Measurements from ENCODE around the gene PAGR1.

Gene PAGR1

DNA sequence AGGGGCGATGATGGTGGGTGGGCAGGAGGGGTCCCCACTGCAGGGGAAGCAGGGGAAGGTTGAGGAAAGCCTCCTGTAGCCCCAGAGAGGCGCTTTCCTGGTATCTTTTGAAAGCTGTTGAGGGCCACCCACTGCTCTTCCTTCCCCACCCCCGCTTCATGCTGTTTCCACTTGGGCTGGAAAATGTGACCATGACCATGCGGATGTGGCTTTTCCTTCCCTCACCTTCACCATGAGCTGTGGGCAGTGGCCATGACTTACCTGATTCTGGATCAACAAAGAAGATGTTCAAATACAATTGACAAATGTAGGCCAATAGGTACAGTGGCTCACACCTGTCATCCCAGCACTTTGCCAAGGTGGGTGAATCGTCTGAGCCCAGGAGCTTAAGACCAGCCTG is 18.1 kb downstream of the PAGR1 start:
- in situ Hi-C loops (cut with MboI; ENCODE audit: low sequenced_read_pairs): no loop called here

DNA sequence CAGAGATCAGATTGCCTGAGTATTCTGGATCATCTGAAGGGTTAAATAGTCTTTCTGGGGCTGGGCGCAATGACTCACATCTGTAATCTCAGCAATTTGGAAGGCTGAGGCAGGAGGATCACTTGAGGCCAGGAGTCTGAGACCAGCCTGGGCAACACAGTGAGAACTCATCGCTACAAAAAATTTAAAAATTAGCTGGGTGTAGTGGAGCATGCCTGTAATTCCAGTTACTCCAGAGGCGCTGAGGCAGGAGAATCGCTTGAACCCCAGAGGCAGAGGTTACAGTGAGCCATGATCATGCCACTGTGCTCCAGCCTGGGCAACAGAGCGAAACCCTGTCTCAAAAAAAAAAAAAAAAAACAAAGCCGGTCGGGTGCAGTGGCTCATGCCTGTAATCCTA is 20.0 kb downstream of the PAGR1 start:
- in situ Hi-C loops (cut with MboI; ENCODE audit: low sequenced_read_pairs): no loop called here

DNA sequence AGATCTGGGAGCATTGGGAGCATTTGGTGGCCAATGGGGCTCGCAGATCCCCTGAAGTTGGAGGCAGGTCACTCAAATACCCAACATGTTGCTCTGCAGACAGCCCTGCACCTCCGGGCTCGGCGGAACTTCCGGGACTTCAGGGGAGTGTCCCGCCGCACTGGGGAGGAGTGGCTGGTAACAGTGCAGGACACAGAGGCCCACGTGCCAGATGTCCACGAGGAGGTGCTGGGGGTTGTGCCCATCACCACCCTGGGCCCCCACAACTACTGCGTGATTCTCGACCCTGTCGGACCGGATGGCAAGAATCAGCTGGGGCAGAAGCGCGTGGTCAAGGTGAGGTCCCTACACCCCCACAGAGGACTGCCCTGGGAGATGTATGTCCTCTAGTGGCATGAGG is 20.7 kb downstream of the PAGR1 start:
- in situ Hi-C loops (cut with MboI; ENCODE audit: low sequenced_read_pairs): no loop called here

DNA sequence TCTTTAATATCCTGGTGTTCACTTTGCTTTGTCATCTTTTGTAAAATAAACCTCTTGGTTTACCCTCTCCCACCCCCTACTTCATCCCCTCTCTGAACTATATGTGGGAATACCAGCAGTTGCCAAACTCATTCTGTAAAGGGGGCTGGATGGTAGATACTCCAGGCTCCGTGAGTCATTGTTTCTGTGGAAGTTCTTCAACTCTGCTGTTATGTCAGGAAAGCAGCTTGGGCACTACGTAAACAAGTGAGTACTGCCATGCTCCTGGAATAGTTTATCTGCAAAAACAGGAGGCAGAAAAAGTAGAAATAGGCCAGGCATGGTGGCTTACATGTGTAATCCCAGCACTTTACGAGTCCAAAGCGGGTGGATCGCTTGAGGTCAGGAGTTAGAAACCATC is 21.9 kb downstream of the PAGR1 start:
- in situ Hi-C loops (cut with MboI; ENCODE audit: low sequenced_read_pairs): no loop called here

DNA sequence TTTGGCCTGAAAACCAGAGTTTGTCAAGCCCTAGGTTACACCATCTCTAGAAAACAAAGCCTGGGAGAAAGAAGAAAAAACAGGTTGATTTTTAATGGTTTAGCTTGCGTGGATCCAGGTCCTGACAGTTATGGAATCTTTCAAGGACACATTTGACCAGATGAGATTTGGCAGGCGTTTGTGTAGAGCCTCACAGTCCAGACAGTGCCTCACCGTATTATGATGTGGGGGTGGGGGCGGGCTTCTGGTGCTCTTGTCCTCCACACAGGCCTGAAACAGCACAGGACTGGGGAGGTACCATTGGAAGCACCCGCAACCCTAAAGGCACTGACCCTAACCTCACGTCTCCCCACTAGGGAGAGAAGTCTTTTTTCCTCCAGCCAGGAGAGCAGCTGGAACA is 23.9 kb downstream of the PAGR1 start:
- in situ Hi-C loops (cut with MboI; ENCODE audit: low sequenced_read_pairs): no loop called here

DNA sequence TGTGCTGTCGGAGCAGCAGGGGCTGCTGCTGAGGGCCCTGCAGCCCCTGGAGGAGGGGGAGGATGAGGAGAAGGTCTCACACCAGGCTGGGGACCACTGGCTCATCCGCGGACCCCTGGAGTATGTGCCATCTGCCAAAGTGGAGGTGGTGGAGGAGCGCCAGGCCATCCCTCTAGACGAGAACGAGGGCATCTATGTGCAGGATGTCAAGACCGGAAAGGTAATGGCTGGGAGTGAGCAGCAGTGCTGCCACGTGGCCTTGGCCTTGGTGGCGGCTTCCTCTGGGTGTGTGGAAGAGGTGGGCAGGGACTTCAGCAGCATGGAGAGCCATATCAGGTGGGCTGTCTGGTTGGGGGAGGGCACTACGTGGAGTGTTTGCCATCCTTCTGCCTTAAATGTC is 24.3 kb downstream of the PAGR1 start:
- in situ Hi-C loops (cut with MboI; ENCODE audit: low sequenced_read_pairs): no loop called here

DNA sequence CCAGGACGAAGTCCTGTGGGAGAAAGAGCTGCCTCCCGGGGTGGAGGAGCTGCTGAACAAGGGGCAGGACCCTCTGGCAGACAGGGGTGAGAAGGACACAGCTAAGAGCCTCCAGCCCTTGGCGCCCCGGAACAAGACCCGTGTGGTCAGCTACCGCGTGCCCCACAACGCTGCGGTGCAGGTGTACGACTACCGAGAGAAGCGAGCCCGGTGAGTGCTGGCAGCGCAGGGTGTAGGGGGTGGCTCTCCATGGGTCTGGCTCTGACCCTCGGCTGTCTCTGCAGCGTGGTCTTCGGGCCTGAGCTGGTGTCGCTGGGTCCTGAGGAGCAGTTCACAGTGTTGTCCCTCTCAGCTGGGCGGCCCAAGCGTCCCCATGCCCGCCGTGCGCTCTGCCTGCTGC is 25.7 kb downstream of the PAGR1 start:
- in situ Hi-C loops (cut with MboI; ENCODE audit: low sequenced_read_pairs): no loop called here

DNA sequence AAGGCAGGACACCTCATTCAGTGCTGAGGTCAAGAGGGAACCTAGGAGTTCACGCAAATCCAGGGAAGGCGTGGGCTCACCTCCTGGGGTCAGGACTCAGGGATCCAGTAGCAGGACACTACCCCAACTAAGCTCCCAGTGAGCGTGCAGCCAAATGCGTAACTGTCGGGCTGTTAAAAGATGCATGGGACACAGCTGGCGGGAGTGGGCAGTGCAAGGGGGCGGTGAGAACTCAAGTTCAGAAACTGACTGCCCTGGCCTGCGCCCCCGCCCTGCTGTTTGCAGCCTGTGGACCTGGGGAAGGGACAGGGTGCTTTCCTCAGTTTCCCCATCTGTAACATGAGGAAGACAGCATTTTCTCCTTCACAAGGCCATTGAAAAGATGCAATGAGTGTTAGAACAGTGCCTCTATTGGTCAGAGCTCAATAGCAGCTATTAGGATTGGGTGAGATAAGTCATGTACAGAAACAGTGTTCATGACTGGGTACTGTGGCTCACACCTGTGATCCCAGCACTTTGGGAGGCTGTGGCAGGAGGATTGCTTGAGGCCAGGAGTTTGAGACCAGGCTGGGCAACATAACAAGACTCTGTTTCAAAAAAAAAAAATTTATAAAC is 26.9 kb downstream of the PAGR1 start:
- in situ Hi-C loops (cut with MboI; ENCODE audit: low sequenced_read_pairs): no loop called here

DNA sequence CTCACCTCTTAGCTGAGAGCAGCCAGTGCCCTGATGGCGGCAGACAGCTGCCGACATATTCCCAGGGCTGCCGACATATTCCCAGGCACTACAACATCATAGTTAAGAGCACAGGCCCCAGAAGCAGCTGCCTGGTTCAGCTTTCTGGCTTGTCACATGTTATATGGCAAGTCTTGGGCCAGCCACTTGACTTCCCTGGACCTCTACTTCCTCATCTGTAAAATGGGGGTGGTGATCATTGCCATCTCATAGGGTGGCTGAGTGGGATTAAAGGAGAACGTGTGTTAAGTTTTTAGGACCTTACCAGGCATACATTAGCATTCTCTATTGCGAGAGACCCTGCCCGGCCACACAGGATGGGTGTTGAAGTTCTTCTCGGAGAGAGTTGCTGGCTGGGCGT is 28.0 kb downstream of the PAGR1 start:
- in situ Hi-C loops (cut with MboI; ENCODE audit: low sequenced_read_pairs): no loop called here

DNA sequence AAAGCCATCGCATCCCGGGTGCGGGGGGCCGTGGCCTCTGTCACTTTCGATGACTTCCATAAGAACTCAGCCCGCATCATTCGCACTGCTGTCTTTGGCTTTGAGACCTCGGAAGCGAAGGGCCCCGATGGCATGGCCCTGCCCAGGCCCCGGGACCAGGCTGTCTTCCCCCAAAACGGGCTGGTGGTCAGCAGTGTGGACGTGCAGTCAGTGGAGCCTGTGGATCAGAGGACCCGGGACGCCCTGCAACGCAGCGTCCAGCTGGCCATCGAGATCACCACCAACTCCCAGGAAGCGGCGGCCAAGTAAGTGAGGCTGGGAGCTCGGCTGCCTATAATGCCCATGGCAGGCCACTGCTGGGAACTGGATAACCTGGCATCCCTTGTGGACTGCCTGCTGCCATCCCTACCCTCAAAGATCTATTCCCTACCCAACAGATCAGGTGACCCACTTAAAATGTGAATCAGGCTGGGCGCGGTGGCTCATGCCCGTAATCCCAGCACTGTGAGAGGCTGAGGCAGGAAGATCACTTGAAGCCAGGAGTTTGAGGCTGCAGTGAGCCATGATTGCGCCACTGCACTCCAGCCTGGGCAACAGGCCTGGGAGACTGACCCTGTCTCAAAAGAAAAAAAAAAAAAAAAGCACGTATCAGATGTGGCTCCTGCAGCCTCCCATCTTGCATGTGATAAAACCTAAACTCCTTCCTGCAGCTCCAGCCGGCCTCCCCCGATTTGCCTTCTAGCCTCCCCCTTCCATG is 28.8 kb downstream of the PAGR1 start:
- in situ Hi-C loops (cut with MboI; ENCODE audit: low sequenced_read_pairs): no loop called here

DNA sequence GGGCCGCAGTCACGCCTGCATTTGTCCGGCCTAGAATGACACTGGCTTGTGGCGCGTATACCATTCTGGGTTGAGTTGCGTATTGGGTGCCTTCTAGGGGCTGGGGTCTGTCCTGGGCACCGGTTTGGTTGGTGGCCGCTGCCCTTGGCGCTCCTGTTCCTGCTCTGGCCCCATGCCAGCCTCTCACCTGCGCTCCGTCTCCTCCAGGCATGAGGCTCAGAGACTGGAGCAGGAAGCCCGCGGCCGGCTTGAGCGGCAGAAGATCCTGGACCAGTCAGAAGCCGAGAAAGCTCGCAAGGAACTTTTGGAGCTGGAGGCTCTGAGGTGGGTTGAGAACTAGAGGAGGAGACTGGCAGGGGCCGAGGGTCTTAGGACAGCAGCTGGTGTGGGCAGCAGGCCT is 29.7 kb downstream of the PAGR1 start:
- in situ Hi-C loops (cut with MboI; ENCODE audit: low sequenced_read_pairs): no loop called here

DNA sequence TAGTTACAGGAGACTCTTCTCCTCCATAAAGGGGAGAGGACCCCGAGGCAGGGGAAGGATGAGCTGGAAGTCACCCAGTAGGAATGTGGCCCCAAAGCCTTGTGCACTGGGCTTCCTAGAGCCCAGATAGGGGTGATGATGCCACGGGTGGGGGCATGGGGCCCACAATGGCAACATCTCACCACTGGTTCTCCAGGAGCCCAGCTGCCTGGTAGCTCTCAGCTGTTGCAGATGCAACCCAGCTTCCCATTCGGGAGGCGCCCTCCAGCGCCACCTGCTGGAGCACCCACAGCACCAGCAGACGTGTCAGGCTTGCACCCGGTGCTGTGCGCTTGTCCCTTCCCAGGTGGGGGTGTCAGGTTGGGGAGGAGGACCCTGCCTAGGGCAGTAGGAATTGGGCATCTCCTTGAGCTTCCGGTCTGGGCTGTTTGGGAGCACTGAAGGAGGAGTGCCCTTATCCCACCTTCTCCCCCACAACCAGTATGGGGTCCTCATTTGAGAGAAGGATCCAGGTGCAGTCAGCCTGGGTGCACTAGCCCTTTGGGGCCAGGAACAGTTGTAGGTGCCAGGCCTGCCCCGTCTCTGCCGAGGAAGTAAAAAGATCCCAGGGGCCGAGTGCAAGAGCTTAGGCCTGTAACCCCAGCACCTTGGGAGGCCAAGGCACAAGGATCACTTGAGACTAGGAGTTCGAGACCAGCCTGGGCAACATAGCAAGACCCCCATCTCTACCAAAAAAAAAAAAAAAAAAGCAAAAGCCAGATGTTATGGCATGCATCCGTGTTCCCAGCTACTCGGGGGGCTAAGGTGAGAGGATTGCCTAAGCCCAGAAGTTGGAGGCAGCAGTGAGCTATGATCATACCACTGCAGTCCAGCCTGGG is 32.7 kb downstream of the PAGR1 start:
- in situ Hi-C loops (cut with MboI; ENCODE audit: low sequenced_read_pairs): no loop called here

DNA sequence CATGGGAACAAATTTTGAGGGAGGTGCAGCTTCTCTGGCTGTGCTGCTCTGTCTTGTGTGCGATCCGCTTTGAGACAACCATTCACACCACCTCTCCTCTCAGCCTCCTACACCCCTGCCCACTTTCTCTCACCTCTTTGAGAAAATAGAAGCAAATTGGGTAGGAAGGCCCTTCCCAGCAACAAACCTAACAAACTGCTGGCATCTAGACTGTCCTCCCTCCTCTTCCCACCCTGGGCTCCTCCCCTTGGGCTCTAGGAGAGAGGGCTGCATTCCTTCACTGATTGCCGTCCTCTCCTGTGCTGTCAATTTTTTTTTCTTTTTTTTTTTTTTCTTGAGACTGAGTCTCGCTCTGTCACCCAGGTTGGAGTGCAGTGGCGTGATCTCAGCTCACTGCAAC is 33.6 kb downstream of the PAGR1 start:
- in situ Hi-C loops (cut with MboI; ENCODE audit: low sequenced_read_pairs): no loop called here

DNA sequence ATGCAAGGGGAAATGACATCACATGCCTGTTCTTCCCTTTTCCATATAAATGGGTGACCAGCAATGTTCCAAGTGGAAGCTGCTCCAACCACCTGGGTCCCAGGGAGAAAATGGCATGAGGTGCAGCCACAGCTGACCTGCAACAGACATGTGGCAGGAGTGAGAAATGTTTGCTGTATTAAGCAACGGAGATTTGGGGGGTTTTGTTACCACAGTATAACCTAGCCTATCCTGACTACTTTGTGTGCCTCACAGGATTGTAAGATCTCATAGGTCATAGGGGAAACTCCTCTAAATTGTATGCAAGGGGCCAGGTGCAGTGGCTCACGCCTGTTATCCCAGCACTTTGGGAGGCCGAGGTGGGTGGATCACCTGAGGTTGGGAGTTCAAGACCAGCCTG is 35.0 kb downstream of the PAGR1 start:
- in situ Hi-C loops (cut with MboI; ENCODE audit: low sequenced_read_pairs): no loop called here

DNA sequence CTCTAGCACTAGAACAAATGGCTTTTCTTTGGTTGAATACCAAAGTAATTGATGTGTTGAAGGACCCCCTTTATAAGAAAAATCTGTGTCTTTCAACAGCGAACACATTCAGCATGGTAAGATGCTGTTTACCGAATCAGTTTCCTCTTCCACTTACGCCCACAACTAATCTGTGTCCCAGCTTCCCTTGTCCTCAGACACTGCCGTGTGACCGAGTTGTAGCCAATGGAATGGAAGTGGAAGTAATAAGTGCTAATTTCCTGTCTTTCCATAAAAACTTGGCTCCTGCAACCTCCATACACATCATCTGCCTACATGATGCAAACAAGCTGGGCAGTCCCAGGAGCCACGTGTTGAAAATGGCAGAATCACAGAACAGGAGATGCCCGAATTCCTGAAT is 36.7 kb downstream of the PAGR1 start:
- in situ Hi-C loops (cut with MboI; ENCODE audit: low sequenced_read_pairs): no loop called here

DNA sequence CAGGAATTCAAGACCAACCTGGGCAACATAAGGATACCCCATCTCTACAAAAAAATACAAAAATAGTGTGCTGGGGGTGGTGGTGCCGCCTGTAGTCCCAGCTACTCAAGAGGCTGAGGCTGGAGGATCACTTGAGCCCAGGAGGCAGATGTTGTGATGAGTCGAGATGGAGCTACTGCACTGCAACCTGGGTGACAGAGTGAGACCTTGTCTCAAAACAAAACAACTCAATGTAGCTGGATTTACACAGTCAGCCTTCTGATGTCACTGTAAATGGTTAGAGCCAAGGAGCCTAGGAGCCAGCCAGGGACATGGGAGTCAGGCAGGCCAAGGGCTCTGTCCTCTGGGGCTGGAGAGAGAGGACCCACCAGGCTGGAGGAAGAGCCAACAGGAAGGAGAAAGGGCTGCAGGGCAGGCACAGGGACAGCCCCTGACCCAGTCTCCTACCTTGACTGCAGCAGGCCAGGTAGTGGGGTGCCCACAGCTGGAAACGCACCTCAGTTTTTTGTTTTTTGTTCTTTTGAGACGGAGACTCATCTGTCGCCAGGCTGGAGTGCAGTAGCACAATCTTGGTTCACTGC is 38.7 kb downstream of the PAGR1 start:
- in situ Hi-C loops (cut with MboI; ENCODE audit: low sequenced_read_pairs): no loop called here

DNA sequence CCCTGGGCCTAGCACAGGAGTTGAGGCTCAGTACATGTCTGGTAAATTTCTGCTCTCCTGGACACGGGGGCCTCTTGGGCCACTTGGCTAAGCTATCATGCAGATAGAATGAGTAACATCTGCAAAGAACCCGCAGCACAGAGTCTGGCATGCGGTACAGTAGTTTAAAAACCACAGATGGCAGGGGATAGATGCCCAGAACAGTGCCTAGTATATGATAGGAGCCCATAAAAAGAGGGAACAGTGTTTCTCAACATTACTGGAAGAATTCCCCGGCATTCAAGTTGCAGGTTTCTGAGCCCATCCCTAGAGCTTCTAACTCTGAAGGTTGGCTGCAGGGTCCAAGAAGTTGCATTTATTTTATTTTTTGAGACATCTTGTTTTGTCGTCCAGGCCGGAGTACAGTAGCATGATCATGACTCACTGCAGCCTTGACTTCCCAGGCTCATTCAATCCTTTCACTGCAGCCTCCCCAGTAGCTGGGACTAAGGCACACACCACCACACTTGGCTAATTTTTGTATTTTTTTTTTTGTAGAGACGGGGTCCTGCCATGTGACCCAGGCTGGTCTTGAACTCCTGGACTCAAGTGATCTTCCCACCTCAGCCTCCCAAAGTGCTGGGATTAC is 41.3 kb downstream of the PAGR1 start:
- in situ Hi-C loops (cut with MboI; ENCODE audit: low sequenced_read_pairs): no loop called here

DNA sequence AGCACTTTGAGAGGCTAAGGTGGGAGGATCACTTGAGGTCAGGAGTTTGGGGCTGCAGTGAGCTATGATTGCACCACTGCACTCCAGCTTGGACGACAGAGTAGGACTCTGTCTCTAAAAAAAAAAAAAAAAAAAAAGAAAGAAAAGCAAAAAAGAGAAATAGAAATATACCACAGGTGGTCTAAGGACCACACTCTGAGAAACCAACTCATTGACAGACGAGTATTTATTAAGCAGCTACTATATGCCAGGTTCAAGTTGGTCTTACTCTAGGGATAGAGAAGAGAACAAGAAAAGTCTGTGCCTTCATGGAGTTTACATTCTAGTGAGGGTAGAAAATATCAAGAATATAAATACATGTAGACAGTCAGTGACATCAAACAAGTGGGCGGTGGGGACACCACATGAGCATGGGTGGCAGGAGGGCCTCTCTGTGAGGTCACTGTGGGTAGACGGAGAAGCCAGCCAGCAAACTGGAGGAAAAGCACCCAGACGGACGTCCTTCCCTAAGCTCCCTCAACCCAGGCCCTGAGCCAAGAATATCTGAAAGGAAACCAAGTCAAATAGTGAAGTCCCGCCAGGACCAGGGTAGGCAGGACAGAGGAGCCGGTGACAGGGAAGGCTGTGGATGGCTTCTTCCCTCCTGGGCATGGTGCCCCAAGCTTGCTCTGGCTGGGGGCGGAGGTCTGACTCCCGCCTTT is 42.3 kb downstream of the PAGR1 start:
- in situ Hi-C loops (cut with MboI; ENCODE audit: low sequenced_read_pairs): no loop called here

DNA sequence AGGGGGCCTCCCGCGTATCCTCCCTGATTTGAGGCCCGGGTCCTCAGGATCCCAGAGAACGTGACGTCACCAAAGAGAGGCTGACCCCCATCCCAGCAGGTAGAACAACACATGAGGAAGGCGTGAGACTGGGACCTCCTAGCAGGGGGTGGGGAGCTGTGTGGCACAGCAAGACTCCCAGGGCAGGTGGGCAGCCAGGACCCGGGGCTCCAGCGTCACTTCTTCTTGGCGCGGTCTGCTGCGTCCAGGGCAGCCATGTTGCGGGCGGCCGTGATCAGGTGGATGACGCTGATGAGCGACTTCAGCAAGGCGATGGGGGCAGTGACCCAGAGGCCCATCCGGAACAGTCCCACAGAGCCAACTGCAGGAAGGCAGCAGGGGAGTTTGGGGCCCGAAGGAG is 43.0 kb downstream of the PAGR1 start:
- in situ Hi-C loops (cut with MboI; ENCODE audit: low sequenced_read_pairs): no loop called here

DNA sequence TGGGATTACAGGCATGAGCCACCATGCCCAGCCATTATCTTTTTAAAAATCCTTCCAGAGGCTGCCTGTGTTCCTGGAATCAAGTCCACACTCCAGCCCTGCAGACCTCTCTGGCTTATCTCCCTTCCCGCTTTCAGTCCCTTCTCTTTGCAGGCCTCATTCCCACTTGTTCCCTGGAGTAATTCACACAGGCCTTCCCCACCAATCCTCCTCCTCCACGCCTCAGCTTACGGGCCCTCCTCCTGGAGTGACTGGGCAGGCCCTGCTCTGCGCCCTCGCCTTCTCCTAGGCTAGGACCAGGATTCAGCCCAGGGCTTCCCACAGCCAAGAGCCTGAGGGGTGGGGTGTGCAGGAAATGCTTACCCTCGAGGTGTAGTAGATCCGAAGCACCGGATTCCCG is 44.3 kb downstream of the PAGR1 start:
- in situ Hi-C loops (cut with MboI; ENCODE audit: low sequenced_read_pairs): no loop called here

Data from HL-60/S4 treated with retinoic acid at 250 ng/mL for 4 days and 3 days (cell line).